Fibroblast of mammary gland (primary cell): Measurements from ENCODE around the gene HEPN1.
"Not testable (repeated sequence)": the region's sequence is repeated elsewhere in the genome, so short reads cannot be mapped to it uniquely, and the experiment has no call there.

Experiments
- DNase-seq: peaks from one replicate; pipeline ENCODE4 v3.0.0-alpha.2; 2010; ENCODE audit warnings: low read depth
- H3K4me3 ChIP-seq: 2 replicates; pipeline ENCODE4 v1.5.1; 2011; ENCODE audit warnings: low read depth, mild to moderate bottlenecking, low read length, moderate library complexity; ENCODE audit not compliant: control insufficient read depth
- CTCF ChIP-seq: conservative IDR thresholded peaks from 2 replicates; pipeline ENCODE4 v1.5.1; 2011; ENCODE audit warnings: low read depth, low read length, inconsistent platforms; ENCODE audit not compliant: control insufficient read depth, insufficient read depth

HEPN1 gene

GRCh38 chr11:124954590-124954955 is 35.5 kb downstream of the HEPN1 start:
- no peak for TF ChIP-seq CTCF

GRCh38 chr11:124955035-124955434 is 36.0 kb downstream of the HEPN1 start:
- no peak for DNase-seq
- TF ChIP-seq CTCF = no peak
- H3K4me3 ChIP-seq = peak overlapping the region; percentile 69

More at GRCh38 chr11:124954590-124954955, 35.5 kb downstream of the HEPN1 start:
- no peak for DNase-seq
- peak overlapping the region; percentile 69 for H3K4me3 ChIP-seq

- H3K4me3 ChIP-seq = no peak overlapping the region
- peak; percentile 79 for TF ChIP-seq CTCF
- peak; percentile 84 for DNase-seq
Observed at GRCh38 chr11:124961972-124962609, 43.0 kb downstream of the HEPN1 start.

- H3K4me3 ChIP-seq, DNase-seq: not testable (repeated sequence)
Observed at GRCh38 chr11:124968197-124968596, 49.1 kb downstream of the HEPN1 start.
